OCI-LY1 (cell line): ENCODE measurements around the gene NFYC.

Experiments
- H2AFZ ChIP-seq: fragments of 200-600 bp; sonication (generic), shearing (Covaris generic); 2 replicates; pipeline ENCODE4 v1.6.0; 2014; ENCODE audit warnings: antibody characterized with exemption, mild to moderate bottlenecking, low read length
- H3F3A ChIP-seq: fragments of 200-600 bp; sonication (generic), shearing (Covaris generic); 2 replicates; pipeline ENCODE4 v1.6.0; 2014; ENCODE audit warnings: mild to moderate bottlenecking, antibody characterized with exemption, low read length, moderate library complexity; ENCODE audit not compliant: insufficient read depth
- H3K27ac ChIP-seq: fragments of 200-600 bp; sonication (generic); 2 replicates; pipeline ENCODE4 v1.5.1; 2014; ENCODE audit warnings: low read length, mixed run types, mild to moderate bottlenecking, low read depth; ENCODE audit not compliant: poor library complexity, severe bottlenecking
- H3K27me3 ChIP-seq: fragments of 200-600 bp; sonication (generic); 2 replicates; pipeline ENCODE4 v1.6.0; 2014; ENCODE audit warnings: antibody characterized with exemption, mild to moderate bottlenecking, low read length, moderate library complexity; ENCODE audit not compliant: insufficient read depth
- H3K36me3 ChIP-seq: fragments of 200-600 bp; sonication (generic); 2 replicates; pipeline ENCODE4 v1.6.1; 2014; ENCODE audit warnings: mild to moderate bottlenecking, antibody characterized with exemption, low read length, moderate library complexity, mixed read lengths; ENCODE audit not compliant: insufficient read depth
- H3K4me1 ChIP-seq: fragments of 200-600 bp; sonication (generic); 2 replicates; pipeline ENCODE4 v1.5.1; 2014; ENCODE audit warnings: mild to moderate bottlenecking, low read length, moderate library complexity; ENCODE audit not compliant: insufficient read depth, severe bottlenecking
- H3K4me2 ChIP-seq: fragments of 200-600 bp; sonication (generic), shearing (Covaris generic); 2 replicates; pipeline ENCODE4 v1.6.1; 2014; ENCODE audit warnings: low read length
- H3K4me3 ChIP-seq: fragments of 200-600 bp; sonication (generic); 2 replicates; pipeline ENCODE4 v1.5.1; 2014; ENCODE audit warnings: low read length, low read depth, mild to moderate bottlenecking, mixed read lengths; ENCODE audit not compliant: poor library complexity, severe bottlenecking
- H3K79me2 ChIP-seq: fragments of 200-600 bp; shearing (Covaris generic); 2 replicates; pipeline ENCODE4 v1.6.1; 2016; ENCODE audit warnings: mixed run types, low read length, mixed read lengths; ENCODE audit not compliant: insufficient read depth
- H3K9ac ChIP-seq: fragments of 200-600 bp; sonication (generic), shearing (Covaris generic); 2 replicates; pipeline ENCODE4 v1.6.1; 2014; ENCODE audit warnings: mild to moderate bottlenecking, low read length, mixed read lengths
- H3K9me2 ChIP-seq: fragments of 200-600 bp; sonication (generic), shearing (Covaris generic); 2 replicates; pipeline ENCODE4 v1.6.1; 2014; ENCODE audit warnings: low read depth, mild to moderate bottlenecking, low read length, mixed read lengths
- H3K9me3 ChIP-seq: fragments of 200-600 bp; shearing (Covaris generic); 2 replicates; pipeline ENCODE4 v1.6.1; 2014; ENCODE audit warnings: low read length, mixed read lengths
- H4K20me1 ChIP-seq: fragments of 200-600 bp; sonication (generic), shearing (Covaris generic); 2 replicates; pipeline ENCODE4 v1.6.0; 2016; ENCODE audit warnings: mild to moderate bottlenecking, low read length; ENCODE audit not compliant: insufficient read depth
- CTCF ChIP-seq: fragments of 200-600 bp; sonication (generic), shearing (Covaris generic); IDR thresholded peaks from 2 replicates; pipeline ENCODE4 v1.5.1; 2017; ENCODE audit warnings: mild to moderate bottlenecking, antibody characterized with exemption, low read length, moderate library complexity, mixed read lengths
- EZH2 ChIP-seq: fragments of 200-600 bp; sonication (generic), shearing (Covaris generic); IDR thresholded peaks from 2 replicates; pipeline ENCODE4 v1.8.0; 2017; ENCODE audit warnings: borderline replicate concordance, mixed run types, mild to moderate bottlenecking, antibody characterized with exemption, low read length, moderate library complexity, mixed read lengths

NFYC gene

GRCh38 chr1:40689737-40690136 lies 1.8 kb upstream of the NFYC start:
- Histone ChIP-seq H3K9ac (no peak overlapping the region), H3K36me3 (0 out of 2 replicates have a peak, but pooled peaks cover 6% of the 10 kb centered on the region), H3K27ac (no peak overlapping the region), H3K9me3 (no peaks in the 10 kb centered on the region), H2AFZ (no peak overlapping the region), H3K4me1 (peaks cover 34% of the 10 kb centered on the region), H4K20me1 (no peaks in the 10 kb centered on the region), H3K4me2 (no peak overlapping the region), H3F3A (no peaks in the 10 kb centered on the region), H3K27me3 (no peaks in the 10 kb centered on the region), H3K4me3 (no peak overlapping the region), H3K79me2 (peaks cover 29% of the 10 kb centered on the region), H3K9me2 (no peaks in the 10 kb centered on the region)
- TF ChIP-seq CTCF (no peak), EZH2 (no peak)

GRCh38 chr1:40690771-40691537 lies 550 bp upstream of the NFYC start:
- Histone ChIP-seq H3K9ac (peak overlapping the region; percentile 84), H3K9me2 (no peaks in the 10 kb centered on the region), H3F3A (no peaks in the 10 kb centered on the region), H3K9me3 (no peaks in the 10 kb centered on the region), H3K4me2 (peak overlapping the region; percentile 98), H3K27ac (peak overlapping the region; percentile 91), H3K79me2 (peaks cover 40% of the 10 kb centered on the region), H2AFZ (no peak overlapping the region), H3K36me3 (0 out of 2 replicates have a peak, but pooled peaks cover 6% of the 10 kb centered on the region), H3K4me1 (peaks cover 46% of the 10 kb centered on the region), H4K20me1 (no peaks in the 10 kb centered on the region), H3K27me3 (no peaks in the 10 kb centered on the region), H3K4me3 (peak overlapping the region; percentile 80)
- TF ChIP-seq EZH2 (no peak), CTCF (no peak)

- H3K36me3 ChIP-seq: no peaks in the 10 kb centered on the region
- H4K20me1 ChIP-seq: no peaks in the 10 kb centered on the region
- no peaks in the 10 kb centered on the region for H3K9me3 ChIP-seq
- H2AFZ ChIP-seq: no peak overlapping the region
- TF ChIP-seq CTCF: no peak
- no peak for TF ChIP-seq EZH2
- H3K4me3 ChIP-seq: peak overlapping the region; percentile 80
- H3K4me2 ChIP-seq: peak overlapping the region; percentile 98
- H3K4me1 ChIP-seq: peaks cover 61% of the 10 kb centered on the region
- no peaks in the 10 kb centered on the region for H3K9me2 ChIP-seq
- H3K79me2 ChIP-seq: peaks cover 55% of the 10 kb centered on the region
- H3F3A ChIP-seq: no peaks in the 10 kb centered on the region
- H3K27me3 ChIP-seq: no peaks in the 10 kb centered on the region
- peak overlapping the region; percentile 91 for H3K27ac ChIP-seq
- peak overlapping the region; percentile 84 for H3K9ac ChIP-seq
Observed at GRCh38 chr1:40692429-40692895, 958 bp downstream of the NFYC start.
